NK-92 (cell line): Measurements from ENCODE around the gene RPS15.
"Not testable (repeated sequence)": the region's sequence is repeated elsewhere in the genome, so short reads cannot be mapped to it uniquely, and the experiment has no call there.

Source experiments
- DNase-seq: peaks from one replicate; lab custom pipeline; 2025; ENCODE audit not compliant: unreplicated experiment; lab: John Stamatoyannopoulos, UW

The RPS15 gene

GRCh38 chr19:1433119-1434039 is 4.8 kb upstream of the RPS15 start:
- no peak for DNase-seq

DNA sequence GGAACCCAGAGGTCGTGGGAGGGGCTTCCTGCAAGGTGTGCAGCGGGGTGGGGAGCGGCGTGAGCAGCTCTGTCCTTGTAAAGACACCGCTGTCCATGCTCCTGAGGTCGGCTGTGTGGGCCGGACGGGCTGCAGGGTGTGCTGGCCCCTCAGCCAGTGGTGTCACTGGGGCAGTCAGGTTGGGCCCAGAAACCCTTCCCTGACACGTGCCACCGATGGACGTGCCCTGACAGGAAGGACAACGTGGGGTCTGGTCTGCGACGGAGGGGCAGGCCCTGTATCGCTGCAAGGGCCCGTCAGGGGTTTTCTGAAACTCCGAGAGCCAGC is 4.2 kb upstream of the RPS15 start:
- no peak for DNase-seq

DNA sequence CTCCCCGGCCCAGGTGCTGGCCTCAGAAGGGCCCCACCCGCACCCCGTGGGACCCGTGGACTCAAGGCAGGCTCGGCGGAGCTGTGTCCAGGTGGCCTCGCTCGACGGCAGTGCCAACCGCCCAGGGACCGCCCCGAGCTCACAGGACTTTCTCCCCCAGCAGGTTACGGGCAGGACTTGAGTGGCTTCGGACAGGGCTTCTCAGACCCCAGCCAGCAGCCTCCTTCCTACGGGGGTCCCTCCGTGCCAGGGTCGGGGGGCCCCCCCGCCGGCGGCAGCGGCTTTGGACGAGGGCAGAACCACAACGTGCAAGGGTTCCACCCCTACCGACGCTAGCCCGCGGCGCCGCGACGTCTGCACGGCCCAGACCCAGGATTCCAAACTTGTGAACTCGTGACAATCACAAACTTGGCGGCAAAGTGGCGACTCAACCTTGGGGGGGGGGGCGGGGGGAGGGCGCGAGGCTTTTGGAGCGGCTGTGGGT is 3.6 kb upstream of the RPS15 start:
- DNase-seq: no peak

- DNase-seq: no peak
Measured at GRCh38 chr19:1435378-1435989, 2.7 kb upstream of the RPS15 start.

DNA sequence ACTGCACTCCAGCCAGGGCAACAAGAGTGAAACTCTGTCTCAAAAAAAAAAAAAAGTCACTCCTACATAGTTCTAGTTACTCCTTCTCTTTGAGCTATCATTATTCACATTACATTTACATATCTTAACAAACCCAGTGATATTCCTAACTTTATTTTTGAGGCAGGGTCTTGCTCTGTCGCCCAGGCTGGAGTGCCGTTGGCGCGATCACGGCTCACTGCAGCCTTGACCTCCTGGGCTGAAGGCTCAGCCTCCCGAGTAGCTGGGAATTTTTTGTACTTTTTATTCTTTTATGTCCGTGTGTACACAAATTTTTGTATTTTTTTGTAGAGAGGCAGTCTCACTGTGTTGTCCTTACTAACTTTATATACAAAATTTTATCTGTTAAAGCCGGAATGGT is 587 bp upstream of the RPS15 start:
- no peak for DNase-seq

DNA sequence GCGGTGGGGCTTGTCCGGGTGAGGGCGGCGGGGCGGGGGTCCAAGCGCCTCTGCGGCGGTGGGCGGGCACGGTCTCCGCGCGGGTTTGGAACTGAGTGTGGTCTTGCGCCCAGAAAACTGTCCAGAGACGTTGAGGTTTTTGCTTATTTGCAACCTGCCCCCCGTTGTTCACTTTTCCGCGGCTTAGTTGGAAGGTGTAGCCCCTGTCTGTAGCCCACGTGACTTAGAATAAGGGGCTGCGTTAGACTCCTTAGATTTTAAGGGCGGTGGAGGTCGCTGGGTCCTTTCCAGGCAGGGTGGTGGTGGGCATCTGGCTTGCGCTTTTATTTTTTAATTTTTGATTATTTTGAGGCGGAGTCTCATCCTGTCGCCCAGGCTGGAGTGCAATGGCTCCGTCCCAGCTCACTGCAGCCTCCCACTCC is 748 bp downstream of the RPS15 start:
- DNase-seq: no peak

- not testable (repeated sequence) for DNase-seq
Measured at GRCh38 chr19:1439525-1440417, 1.6 kb downstream of the RPS15 start.

DNA sequence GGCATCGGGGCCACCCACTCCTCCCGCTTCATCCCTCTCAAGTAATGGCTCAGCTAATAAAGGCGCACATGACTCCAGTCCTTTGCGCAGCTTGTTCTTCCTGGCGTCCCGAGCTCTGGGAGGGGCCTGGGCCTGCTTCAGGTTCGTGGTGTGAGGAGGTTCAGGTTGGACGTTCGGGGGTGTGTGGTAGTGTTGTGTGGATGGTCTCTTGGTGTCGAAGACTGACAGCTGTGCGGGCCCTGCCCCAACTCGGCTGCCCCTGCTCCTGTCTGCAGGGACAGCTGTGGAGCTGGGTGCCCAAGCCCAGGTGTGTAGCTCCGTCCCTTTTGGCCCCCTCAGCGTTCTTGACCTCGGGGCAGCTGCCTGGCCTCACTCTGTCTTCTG is 2.2 kb downstream of the RPS15 start:
- no peak for DNase-seq

DNA sequence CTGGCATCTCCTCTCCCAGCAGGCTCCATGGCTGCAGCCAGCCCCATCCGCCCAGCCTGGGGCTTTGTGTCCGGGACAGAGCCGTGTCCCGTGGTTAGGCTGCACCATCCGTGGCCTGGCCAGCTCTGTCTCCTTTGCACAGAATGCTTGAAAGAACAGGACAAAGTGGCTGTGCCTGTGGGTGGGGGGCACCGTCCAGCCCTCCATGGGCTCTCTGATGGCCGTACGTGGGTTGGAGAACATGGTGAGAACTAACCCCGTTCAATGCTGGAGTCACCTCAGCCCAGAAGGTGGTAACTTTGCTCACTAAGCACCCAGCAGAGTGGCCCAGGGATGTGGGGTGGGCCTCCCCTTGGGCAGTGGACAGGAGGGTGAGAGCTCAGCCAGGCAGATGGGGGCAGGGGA is 2.8 kb downstream of the RPS15 start:
- DNase-seq: no peak

GRCh38 chr19:1441677-1442438 is 3.7 kb downstream of the RPS15 start:
- DNase-seq: no peak

GRCh38 chr19:1445185-1445931 is 7.2 kb downstream of the RPS15 start:
- no peak for DNase-seq

DNA sequence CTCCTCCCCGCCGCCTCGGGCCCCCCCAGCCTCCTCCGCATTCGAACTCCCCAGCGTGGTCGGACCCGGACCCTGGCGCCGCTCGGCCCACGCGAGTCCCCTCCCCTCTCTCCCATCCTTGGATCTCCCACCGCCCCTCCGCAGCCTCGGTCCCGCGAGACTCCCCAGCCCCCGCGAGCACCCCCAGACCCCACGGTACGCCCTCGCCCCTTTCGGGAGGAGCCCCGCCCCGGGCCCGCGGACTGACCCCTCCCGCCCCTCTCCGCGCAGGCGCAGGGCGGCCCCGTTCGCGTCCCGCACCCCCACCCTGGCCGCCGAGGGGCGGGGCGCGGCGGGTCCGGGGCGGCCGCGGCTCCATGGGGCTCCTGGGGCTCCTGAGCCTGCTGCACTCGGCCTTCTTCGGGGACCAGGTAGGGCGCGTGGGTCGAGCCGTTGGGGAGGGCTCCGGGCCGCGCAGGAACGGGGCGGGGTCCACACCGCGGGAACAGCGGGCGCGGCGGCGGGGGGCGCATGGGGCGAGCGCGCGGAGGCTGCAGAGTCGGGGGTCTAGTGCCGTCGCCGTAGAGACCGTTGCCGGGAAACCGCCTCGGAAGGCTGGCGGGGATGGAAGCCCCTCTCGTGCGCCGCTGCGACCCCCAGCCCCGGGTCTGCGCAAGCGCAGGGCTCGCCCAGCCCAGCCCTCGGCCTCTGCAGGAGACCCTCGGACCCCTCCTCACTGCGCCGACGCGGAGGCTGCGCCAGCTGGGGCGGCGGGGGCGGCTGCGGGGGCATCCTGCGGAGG is 7.9 kb downstream of the RPS15 start:
- no peak for DNase-seq

DNA sequence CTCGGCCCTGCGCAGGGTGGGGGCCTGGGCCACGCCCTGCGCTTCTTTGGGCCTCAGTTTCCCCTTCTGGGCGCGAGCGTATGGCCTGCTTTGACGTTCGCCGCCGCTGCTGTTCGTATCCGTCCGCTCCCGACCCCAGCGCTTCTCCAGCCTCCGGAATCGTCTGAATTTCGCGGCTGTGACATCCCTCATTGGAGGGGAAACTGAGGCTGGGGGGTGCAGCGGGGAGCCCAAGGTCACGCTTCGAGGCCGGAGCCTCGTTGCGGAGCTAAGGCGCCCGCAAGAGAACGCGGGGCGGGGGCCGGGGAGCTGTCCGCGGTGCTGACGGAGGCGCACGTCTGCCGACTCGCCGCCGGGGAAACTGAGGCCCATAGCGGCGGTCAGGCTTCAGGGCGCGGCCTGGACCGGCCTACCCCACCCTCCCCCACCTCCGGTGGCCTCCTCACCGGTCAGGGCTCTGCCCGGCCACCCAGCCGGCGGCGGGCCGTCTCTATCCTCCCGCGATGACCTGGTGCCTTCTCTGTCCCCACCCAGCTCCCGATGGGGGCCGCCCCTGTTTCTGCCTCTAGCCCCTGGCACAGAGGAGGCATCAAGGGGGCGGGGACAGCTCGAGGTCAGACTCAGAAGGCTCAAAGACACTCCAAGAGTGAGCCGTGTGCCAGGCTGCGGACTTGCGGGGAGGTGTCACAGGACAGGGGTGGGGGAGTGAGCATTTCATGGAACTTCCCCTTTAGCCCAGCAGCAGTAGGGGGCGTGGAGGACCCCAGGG is 8.7 kb downstream of the RPS15 start:
- no peak for DNase-seq

DNA sequence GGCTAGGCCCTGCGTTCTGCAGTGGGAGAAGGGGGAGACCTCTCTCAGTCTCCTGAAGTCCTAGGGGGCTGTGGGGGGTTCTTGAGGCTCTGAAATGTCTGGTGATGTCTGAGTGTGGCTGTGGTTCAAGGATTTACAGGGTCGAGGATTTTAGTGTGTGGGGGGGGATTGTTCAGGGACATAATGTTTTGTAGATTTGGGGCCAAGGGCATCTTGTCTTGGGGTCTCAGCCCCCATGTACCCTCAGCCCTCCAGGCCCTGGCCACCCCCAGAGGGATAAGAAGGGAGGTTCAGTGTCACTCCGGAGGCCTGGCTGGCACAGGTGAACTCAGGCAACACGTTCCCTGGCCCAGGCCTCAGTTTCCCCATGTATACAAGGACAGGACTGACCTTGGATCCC is 9.3 kb downstream of the RPS15 start:
- DNase-seq: no peak

DNA sequence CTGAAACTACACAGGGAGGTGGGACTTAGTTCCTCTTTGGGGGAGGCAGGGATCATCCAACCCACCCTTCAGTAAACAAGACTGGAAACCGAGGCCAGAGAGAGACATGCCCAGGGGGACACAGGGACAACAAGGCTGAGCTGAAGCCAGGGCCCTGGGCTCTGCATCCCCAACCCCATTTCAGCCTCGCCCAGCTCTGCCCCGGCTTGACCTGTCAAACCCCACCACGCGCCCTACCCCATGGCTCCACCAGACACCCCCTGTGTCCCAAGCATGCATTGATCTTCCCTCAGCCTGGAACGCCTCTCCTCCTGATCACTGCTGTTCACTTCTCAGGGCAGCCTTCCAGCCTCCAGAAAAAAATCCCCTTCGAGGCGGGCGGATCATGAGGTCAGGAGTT is 9.7 kb downstream of the RPS15 start:
- DNase-seq: no peak

DNA sequence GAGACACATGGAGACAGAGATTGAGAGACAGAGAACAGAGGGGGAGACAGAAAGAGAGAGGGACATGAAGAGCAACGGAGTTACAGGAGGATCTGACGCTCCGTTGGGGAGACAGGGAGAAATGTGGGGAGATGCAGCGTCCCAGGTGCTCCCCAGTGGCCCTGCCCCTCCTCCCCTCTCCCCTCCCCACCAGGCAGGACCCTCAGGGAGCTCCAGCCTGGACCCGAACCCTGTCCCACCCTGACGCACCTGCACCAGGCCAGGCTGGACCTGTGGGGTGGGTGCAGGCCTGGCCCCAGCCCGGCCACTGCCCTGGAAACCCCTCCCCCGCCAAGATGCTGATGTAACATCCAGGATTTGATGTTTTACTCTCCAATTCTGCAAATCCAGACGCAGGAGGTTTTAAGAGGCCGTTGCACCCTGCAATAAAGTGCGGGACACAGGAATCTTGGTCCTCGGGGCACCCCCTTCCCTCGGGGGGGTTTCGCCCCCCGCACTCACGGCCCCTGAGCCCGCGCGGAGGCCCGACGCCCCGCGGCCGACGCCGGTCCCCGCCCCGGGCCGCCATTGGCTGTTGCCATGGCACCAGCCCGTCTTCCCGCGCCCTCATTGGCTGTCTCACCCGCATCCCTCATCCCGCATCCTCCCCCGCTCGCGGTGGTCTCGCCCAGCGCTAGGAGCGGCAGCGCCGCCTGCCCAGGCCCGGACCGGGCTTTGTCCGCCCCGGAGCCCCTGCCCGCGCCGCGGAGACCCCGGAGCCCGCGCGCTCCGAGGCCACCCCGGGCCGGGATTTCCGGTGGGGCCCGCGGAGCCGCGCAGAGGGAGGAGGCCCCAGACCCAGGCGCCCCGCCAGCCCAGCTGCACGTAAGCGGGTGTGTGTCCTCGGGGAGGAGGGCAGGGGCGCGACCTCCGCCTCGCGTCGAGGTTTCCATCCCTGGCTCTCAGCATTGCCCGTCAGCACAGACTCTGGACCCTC is 11.6 kb downstream of the RPS15 start, which contains the start of gene APC2:
TSS of gene APC2 (plus strand) at position 655 of the 976 bp plus-strand sequence. CDS start 2,881 bp downstream, outside the sequence.
- DNase-seq: no peak
